ENCODE measurements around the gene KIF2C. TPM values are rescaled to one million over a fixed set of nuclear protein-coding genes. Genes with fewer than 3 reads are reported as not detected.
A peak's percentile ranks its signal among the peaks of the same experiment; 100 is the strongest.
"Not testable (repeated sequence)": the region's sequence is repeated elsewhere in the genome, so short reads cannot be mapped to it uniquely, and the experiment has no call there.

Gene KIF2C
- total RNA-seq = 100 to 1,000 TPM in 1 of 2 donors, 10 to 100 TPM in 1; 93.4 to 124 TPM

- Mint-ChIP-seq H3K36me3 (ENCODE audit: low read depth) (peaks cover 45% of the 10 kb centered on the region), H3K9me3 (no peaks in the 10 kb centered on the region), H3K27me3 (no peaks in the 10 kb centered on the region), H3K4me3 (peak within 1 kb of the TSS; percentile 96), H3K4me1 (peaks cover 7% of the 10 kb centered on the region), H3K27ac (peak within 1 kb of the TSS; percentile 91)
- ATAC-seq (replicated peaks) = peak; percentile 99
These were observed at the start of gene KIF2C for GRCh38 chr1:44739307-44740178. TSS of gene KIF2C (plus strand) at chr1:44739837. CDS start at chr1:44739933, 96 bp downstream.

DNA sequence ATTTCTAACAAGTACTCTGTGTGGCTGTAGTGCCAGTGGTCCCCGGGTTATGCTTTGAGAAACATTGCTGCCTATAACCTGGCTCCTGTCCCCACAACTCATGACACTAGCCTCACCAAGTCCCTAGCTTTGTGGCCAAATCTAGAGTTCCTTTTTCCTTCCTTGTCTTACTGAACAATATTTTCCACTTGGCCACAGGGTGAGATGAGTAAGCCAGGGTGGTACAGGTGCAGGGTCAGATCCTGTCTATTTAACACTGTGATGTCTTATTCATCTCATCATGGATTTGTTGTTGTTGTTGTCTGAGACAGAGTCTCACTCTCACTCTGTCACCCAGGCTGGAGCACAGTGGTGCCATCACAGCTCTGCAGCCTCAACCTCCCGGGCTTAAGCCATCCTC, 46.5 kb upstream of the KIF2C start:
- peak; percentile 77 for ATAC-seq (replicated peaks)
- no peak overlapping the region for H3K27ac Mint-ChIP-seq
- H3K9me3 Mint-ChIP-seq = no peaks in the 10 kb centered on the region
- peaks cover 5% of the 10 kb centered on the region for H3K27me3 Mint-ChIP-seq
- no peak overlapping the region for H3K4me3 Mint-ChIP-seq
- H3K36me3 Mint-ChIP-seq (ENCODE audit: low read depth) = no peaks in the 10 kb centered on the region
- H3K4me1 Mint-ChIP-seq = peaks cover 11% of the 10 kb centered on the region

GRCh38 chr1:44693900-44694299, 45.7 kb upstream of the KIF2C start:
- H3K27me3 Mint-ChIP-seq = peaks cover 5% of the 10 kb centered on the region
- H3K4me1 Mint-ChIP-seq = peaks cover 11% of the 10 kb centered on the region
- H3K27ac Mint-ChIP-seq = no peak overlapping the region
- no peaks in the 10 kb centered on the region for H3K9me3 Mint-ChIP-seq
- H3K36me3 Mint-ChIP-seq (ENCODE audit: low read depth) = no peaks in the 10 kb centered on the region
- H3K4me3 Mint-ChIP-seq = no peak overlapping the region
- ATAC-seq (replicated peaks) = no peak

- H3K27ac Mint-ChIP-seq = no peak overlapping the region
- peaks cover 11% of the 10 kb centered on the region for H3K4me1 Mint-ChIP-seq
- H3K4me3 Mint-ChIP-seq = no peak overlapping the region
- no peaks in the 10 kb centered on the region for H3K36me3 Mint-ChIP-seq (ENCODE audit: low read depth)
- ATAC-seq (replicated peaks) = no peak
- H3K27me3 Mint-ChIP-seq = peaks cover 5% of the 10 kb centered on the region
- H3K9me3 Mint-ChIP-seq = no peaks in the 10 kb centered on the region
These were observed 44.7 kb upstream of the KIF2C start for GRCh38 chr1:44694863-44695478.

- Mint-ChIP-seq H3K36me3 (ENCODE audit: low read depth) (no peaks in the 10 kb centered on the region), H3K27ac (no peak overlapping the region), H3K4me1 (peaks cover 11% of the 10 kb centered on the region), H3K4me3 (no peak overlapping the region), H3K9me3 (no peaks in the 10 kb centered on the region), H3K27me3 (peaks cover 5% of the 10 kb centered on the region)
- ATAC-seq (replicated peaks) = no peak
These were observed 44.0 kb upstream of the KIF2C start for GRCh38 chr1:44695671-44696070.

DNA sequence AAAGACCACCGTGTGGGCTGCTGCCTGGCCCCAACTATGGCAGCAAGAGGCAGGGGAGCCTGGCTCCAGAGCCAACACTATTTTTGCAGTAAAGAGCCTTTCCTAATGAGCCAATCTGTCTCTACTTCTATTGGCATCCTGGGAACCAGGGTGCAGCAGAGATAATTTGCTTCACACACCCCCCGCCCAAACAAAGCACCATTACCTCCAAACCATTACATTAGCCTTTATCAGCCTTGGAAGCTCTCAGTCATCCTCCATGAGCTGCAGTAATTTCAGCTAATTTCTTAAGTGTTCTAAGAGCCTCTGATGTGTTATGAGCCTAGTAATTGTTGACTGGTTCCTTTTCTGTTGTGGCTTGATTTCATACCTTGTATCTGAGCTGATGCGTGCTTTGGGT, 43.5 kb upstream of the KIF2C start:
- peaks cover 11% of the 10 kb centered on the region for H3K4me1 Mint-ChIP-seq
- no peak overlapping the region for H3K4me3 Mint-ChIP-seq
- H3K9me3 Mint-ChIP-seq = no peaks in the 10 kb centered on the region
- ATAC-seq (replicated peaks) = no peak
- no peaks in the 10 kb centered on the region for H3K36me3 Mint-ChIP-seq (ENCODE audit: low read depth)
- no peak overlapping the region for H3K27ac Mint-ChIP-seq
- H3K27me3 Mint-ChIP-seq = peaks cover 5% of the 10 kb centered on the region

- Mint-ChIP-seq H3K4me1 (peaks cover 11% of the 10 kb centered on the region), H3K27me3 (no peaks in the 10 kb centered on the region), H3K9me3 (no peaks in the 10 kb centered on the region), H3K4me3 (peak overlapping the region; percentile 42), H3K36me3 (ENCODE audit: low read depth) (no peaks in the 10 kb centered on the region), H3K27ac (peak overlapping the region; percentile 86)
- peak; percentile 79 for ATAC-seq (replicated peaks)
These were observed 42.8 kb upstream of the KIF2C start for GRCh38 chr1:44696789-44697345.

DNA sequence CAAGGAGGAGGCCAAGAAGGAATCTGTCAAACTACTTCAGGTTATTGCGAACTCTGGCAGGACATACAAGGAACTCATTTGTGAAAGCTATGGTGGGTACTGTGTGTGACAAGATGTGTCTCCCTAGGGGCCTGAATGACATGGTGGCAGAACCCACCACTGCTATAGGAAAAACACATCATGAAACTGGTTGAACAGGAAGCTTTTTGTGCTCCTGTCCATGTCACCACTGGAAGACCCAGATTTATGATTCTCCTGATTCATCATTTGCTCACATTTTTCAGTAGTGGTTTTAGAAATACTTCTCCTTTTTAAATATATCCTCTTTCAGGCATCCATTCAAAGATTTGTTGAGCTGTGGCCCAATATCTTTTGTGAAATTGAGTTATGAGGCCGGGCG, 41.5 kb upstream of the KIF2C start:
- peaks cover 11% of the 10 kb centered on the region for H3K4me1 Mint-ChIP-seq

GRCh38 chr1:44699375-44699774, 40.3 kb upstream of the KIF2C start:
- not testable (repeated sequence) for H3K27ac Mint-ChIP-seq

More for the DNA sequence above, 41.5 kb upstream of the KIF2C start:
- no peak for ATAC-seq (replicated peaks)
- H3K27me3 Mint-ChIP-seq = no peaks in the 10 kb centered on the region
- no peaks in the 10 kb centered on the region for H3K36me3 Mint-ChIP-seq (ENCODE audit: low read depth)
- H3K4me3 Mint-ChIP-seq = no peak overlapping the region
- no peak overlapping the region for H3K27ac Mint-ChIP-seq
- no peaks in the 10 kb centered on the region for H3K9me3 Mint-ChIP-seq

GRCh38 chr1:44700573-44700972, 39.1 kb upstream of the KIF2C start:
- Mint-ChIP-seq H3K9me3 (no peaks in the 10 kb centered on the region), H3K27me3 (no peaks in the 10 kb centered on the region), H3K27ac (no peak overlapping the region), H3K36me3 (ENCODE audit: low read depth) (no peaks in the 10 kb centered on the region), H3K4me3 (no peak overlapping the region), H3K4me1 (peaks cover 11% of the 10 kb centered on the region)
- no peak for ATAC-seq (replicated peaks)

More at GRCh38 chr1:44699375-44699774, 40.3 kb upstream of the KIF2C start:
- not testable (repeated sequence) for ATAC-seq (replicated peaks); H3K4me3 Mint-ChIP-seq; H3K36me3 Mint-ChIP-seq (ENCODE audit: low read depth); H3K27me3 Mint-ChIP-seq; H3K9me3 Mint-ChIP-seq
- peaks cover 11% of the 10 kb centered on the region for H3K4me1 Mint-ChIP-seq

GRCh38 chr1:44701141-44701573, 38.5 kb upstream of the KIF2C start:
- Mint-ChIP-seq H3K27ac (no peak overlapping the region), H3K36me3 (ENCODE audit: low read depth) (no peaks in the 10 kb centered on the region), H3K27me3 (no peaks in the 10 kb centered on the region), H3K9me3 (no peaks in the 10 kb centered on the region), H3K4me1 (peaks cover 11% of the 10 kb centered on the region), H3K4me3 (no peak overlapping the region)
- ATAC-seq (replicated peaks) = no peak

- Mint-ChIP-seq H3K27ac (no peak overlapping the region), H3K27me3 (peaks cover 5% of the 10 kb centered on the region), H3K4me3 (no peak overlapping the region), H3K9me3 (no peaks in the 10 kb centered on the region), H3K4me1 (peaks cover 14% of the 10 kb centered on the region), H3K36me3 (ENCODE audit: low read depth) (no peaks in the 10 kb centered on the region)
- no peak for ATAC-seq (replicated peaks)
These were observed 34.2 kb upstream of the KIF2C start for GRCh38 chr1:44705470-44705869.

DNA sequence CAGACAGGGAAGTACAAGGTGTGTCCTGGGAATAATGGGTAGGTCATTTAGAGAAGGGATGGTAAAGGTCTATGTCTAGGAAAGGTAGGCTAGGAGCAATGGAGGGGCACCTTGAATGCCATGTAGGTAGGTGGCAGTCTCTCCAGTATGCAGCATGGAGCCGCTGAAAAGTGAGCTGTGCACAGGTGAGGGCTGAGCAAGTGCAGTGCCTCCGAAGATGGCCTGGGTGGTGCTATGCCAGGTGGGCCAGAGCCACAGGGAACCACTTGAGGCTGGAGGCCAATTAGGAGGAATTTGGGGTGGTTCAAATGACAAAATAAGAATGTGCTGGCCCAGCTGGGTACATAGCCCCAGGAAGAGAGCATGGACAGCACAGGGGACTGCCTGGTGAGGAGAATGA, 33.7 kb upstream of the KIF2C start:
- Mint-ChIP-seq H3K4me1 (peaks cover 14% of the 10 kb centered on the region), H3K27me3 (peaks cover 5% of the 10 kb centered on the region), H3K27ac (no peak overlapping the region), H3K36me3 (ENCODE audit: low read depth) (no peaks in the 10 kb centered on the region), H3K4me3 (no peak overlapping the region), H3K9me3 (no peaks in the 10 kb centered on the region)
- ATAC-seq (replicated peaks) = no peak

- peak overlapping the region; percentile 14 for H3K27ac Mint-ChIP-seq
- peaks cover 14% of the 10 kb centered on the region for H3K4me1 Mint-ChIP-seq
- H3K36me3 Mint-ChIP-seq (ENCODE audit: low read depth) = no peaks in the 10 kb centered on the region
- no peaks in the 10 kb centered on the region for H3K9me3 Mint-ChIP-seq
- peak; percentile 14 for ATAC-seq (replicated peaks)
- H3K4me3 Mint-ChIP-seq = peak overlapping the region; percentile 63
- H3K27me3 Mint-ChIP-seq = peaks cover 5% of the 10 kb centered on the region
These were observed 32.3 kb upstream of the KIF2C start for GRCh38 chr1:44707112-44707881.
